NCI-H1417 (cell line): Measurements from ENCODE around the gene SAMD4A.
"Not testable (repeated sequence)": the region's sequence is repeated elsewhere in the genome, so short reads cannot be mapped to it uniquely, and the experiment has no call there.

Source experiments
- DNase-seq, 3 experiments: peaks; one replicate each; lab custom pipeline; 2025; lab: John Stamatoyannopoulos, UW

SAMD4A gene

GRCh38 chr14:54597795-54598443, 31.0 kb downstream of the SAMD4A start:
- DNase-seq: no peak

DNA sequence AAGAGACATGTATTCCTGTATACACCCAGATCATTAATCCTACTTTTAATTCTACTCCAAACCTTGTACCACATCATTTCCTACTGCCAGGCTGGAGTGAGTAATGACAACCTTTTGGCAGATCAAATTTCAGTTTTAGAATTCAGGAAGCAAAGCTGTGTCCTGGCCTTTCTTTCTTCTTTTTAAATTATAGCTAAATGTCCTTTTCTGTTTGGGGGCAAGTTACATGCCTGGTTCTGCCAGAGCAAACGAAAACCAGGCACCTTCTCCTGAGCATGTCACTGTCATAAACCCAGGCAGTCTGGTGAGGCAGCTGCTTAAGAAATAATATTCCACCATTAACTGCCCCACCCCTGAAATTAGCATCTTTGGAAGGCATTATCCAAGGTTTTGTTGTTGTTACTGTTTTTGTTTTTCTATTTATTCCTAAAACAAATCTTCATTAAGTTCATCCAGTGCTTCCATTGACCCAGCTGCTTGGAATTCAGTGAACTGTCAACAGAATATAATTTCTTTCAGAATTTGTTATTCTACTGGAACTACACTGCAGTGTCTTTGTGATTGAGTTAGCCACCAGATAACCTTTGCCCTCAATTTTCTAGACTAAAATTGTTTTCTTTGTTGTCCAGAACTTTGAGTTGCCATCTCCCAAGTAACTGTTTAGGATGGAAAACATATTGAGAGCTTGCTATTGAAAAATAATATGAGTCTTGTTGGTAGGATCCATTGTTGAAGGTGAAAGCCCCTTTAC, 33.2 kb downstream of the SAMD4A start:
- peak in 2 of 3 experiments; percentile 36 to 45 for DNase-seq

- no peak for DNase-seq
Observed at GRCh38 chr14:54600717-54601109, 33.8 kb downstream of the SAMD4A start.

DNA sequence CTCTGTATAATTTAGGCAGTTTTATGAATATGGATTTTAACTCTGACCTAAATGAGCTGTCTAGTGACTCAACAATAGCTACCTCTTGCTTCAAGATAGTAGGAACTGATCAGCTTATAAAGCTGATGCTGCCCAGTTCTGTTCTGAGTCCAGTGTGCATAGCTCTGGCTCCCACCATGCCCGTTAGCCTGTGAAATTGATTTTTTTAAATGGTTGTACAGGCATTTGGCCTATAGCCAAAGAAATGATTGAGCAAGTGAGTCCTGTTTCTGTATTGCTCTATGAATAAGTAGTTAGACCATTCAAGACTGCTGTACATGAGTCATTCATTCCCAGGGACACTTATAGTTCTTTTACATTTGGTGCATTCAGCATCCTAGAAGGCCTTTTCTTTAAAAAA, 36.4 kb downstream of the SAMD4A start:
- no peak for DNase-seq

DNA sequence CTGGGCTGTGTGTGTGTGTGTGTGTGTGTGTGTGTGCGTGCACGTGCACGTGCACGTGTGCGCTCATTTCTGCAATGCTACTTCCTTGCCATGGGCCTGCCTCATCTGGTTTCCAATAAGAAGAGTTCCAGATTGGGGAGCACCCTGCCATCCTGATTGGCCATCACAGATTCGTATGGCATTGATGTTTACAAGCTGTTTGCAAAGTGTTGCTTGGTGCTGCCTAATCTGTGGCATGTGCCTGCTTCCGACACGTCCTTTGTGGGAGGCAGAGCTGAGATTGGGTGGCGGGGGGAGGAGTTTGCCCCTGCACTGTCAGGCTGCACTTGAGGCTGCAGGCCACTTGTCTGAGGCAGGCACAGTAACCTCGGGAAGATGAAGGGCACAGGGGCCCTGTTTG, 39.2 kb downstream of the SAMD4A start:
- DNase-seq: no peak

DNA sequence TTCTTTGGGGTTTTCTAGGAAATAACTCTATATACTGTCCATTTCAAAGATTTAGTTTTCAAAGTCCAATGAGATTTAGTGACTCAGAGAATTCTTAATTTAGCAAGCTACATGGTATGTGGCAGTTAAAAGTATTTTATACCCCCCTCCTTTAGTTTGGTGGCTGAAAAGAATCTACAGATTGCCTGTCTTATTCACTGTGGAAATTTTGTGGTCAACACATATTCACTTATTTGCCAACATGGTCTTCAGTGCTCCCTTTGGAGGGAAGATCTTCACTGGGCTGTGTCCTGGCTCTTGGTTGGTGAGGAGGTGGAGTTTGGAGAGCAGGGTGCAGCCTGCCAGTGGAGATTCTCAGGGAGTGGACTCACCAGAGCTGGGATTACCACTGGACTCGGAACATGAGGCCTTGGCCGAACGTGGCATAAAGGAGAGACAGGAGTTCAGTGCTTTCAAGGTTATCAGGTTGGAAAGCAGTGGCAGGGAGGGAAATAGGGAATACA, 39.8 kb downstream of the SAMD4A start:
- no peak for DNase-seq

GRCh38 chr14:54609576-54609975, 42.6 kb downstream of the SAMD4A start:
- DNase-seq: no peak

- DNase-seq: no peak
Observed at GRCh38 chr14:54610051-54610977, 43.4 kb downstream of the SAMD4A start.

GRCh38 chr14:54614296-54614695, 47.4 kb downstream of the SAMD4A start:
- DNase-seq: no peak

DNA sequence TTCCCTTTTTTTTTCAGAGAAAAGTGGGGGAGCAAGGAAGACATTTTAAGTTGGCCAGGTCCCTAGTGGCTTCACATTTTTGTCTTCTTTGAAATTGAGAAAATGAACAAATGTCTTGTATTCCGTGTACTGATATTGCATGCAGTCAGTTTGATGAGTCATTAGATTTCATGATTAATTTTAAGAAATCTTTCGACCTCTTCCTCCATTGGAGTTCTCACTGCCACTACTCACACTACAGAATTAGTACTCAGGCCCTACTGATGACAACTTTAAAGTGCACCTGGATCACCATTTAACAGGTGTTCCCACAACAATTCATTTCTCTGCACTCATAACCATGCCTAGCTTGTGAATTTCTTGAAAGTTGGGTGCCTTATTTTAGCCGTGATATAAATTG, 50.5 kb downstream of the SAMD4A start:
- no peak for DNase-seq

- no peak for DNase-seq
Observed at GRCh38 chr14:54621686-54622085, 54.8 kb downstream of the SAMD4A start.

- no peak for DNase-seq
Observed at GRCh38 chr14:54622192-54622958, 55.4 kb downstream of the SAMD4A start.

- no peak for DNase-seq
Observed at GRCh38 chr14:54623279-54624004, 56.5 kb downstream of the SAMD4A start.

GRCh38 chr14:54624005-54624358, 57.1 kb downstream of the SAMD4A start:
- DNase-seq: not testable (repeated sequence)

GRCh38 chr14:54625112-54625511, 58.2 kb downstream of the SAMD4A start:
- peak in 1 of 3 experiments; percentile 61 for DNase-seq

DNA sequence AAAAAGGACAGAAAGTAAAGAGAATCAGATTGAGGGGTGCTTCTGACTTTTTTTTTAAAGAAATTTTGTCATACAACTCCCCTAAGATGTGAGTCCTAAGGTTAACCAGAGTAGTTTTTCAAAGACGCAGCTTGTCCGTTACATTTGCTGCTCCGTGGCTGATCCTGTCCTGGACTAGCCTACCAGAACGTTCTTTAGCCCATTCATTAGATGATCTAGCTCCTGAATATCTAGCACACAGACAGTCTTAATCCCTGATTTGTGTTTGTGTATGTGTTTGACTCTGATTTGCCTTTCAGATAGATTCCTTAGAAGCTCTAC, 60.3 kb downstream of the SAMD4A start:
- DNase-seq: no peak

DNA sequence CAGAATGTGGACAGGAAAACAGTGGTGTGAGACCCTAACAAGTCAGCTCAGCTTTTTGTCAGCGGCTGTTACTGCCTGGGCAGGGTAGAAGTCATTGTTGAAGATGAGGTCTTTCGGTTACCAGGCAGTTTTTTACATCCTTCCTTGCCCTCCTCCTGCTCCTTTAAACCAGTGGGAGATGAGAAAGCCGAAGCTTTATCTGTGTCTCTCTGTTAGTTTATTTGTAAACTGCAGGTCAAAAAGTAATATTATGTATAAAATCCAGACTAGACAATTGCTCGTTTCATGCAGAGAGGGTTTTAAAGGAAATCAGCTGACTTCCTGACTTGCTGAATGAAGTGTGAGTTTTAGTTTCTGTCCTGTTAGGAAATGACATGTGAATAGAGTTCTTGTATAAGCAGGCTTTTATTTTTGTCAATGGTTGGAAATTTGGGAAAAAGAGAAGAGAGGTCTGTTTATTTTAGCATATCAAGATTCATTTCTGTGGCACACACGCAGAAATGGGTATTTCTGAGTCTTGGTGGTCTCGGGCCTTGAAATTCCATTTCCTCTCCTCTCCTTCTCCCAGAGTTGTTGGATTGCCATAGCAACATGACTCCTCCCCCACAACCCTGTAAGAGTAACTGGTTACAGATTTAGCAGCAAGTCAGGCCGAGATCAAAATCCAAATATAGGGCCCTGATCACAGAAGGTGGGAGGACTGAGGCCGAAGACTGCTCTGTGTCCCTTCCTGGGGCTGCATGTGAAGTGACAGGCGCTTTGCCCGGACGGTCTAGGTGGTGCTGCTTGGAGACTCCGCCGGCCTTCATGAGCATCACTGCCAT, 60.8 kb downstream of the SAMD4A start:
- DNase-seq: no peak

- DNase-seq: no peak
Observed at GRCh38 chr14:54629183-54629582, 62.3 kb downstream of the SAMD4A start.

- no peak for DNase-seq
Observed at GRCh38 chr14:54629635-54630360, 62.9 kb downstream of the SAMD4A start.

DNA sequence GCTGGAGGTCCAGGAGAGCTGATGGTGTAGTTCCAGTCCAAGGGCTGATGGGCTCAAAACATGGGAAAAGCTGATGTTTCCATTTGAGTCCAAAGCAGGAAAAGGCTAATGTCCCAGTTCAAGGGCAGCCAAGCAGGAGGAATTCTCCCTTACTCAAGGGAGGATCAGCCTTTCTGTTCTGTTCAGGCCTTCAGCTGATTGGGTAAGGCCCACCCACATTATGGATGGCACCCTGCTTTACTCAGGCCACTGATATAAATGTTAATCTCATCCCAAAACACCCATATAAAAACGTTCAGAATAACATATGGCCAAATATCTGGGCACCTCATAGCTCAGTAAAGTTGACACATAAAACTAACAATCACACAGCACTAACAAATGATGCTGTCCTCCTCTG, 64.1 kb downstream of the SAMD4A start:
- DNase-seq: no peak
